NOMO-1 treated with DMSO at 0.1 percent for 48 hours (cell line): Measurements from ENCODE around the gene S100A6.
"Not testable (repeated sequence)": the region's sequence is repeated elsewhere in the genome, so short reads cannot be mapped to it uniquely, and the experiment has no call there.

Source experiments
- DNase-seq: peaks from one replicate; lab custom pipeline; 2025; ENCODE audit not compliant: unreplicated experiment; lab: John Stamatoyannopoulos, UW

The S100A6 gene

DNA sequence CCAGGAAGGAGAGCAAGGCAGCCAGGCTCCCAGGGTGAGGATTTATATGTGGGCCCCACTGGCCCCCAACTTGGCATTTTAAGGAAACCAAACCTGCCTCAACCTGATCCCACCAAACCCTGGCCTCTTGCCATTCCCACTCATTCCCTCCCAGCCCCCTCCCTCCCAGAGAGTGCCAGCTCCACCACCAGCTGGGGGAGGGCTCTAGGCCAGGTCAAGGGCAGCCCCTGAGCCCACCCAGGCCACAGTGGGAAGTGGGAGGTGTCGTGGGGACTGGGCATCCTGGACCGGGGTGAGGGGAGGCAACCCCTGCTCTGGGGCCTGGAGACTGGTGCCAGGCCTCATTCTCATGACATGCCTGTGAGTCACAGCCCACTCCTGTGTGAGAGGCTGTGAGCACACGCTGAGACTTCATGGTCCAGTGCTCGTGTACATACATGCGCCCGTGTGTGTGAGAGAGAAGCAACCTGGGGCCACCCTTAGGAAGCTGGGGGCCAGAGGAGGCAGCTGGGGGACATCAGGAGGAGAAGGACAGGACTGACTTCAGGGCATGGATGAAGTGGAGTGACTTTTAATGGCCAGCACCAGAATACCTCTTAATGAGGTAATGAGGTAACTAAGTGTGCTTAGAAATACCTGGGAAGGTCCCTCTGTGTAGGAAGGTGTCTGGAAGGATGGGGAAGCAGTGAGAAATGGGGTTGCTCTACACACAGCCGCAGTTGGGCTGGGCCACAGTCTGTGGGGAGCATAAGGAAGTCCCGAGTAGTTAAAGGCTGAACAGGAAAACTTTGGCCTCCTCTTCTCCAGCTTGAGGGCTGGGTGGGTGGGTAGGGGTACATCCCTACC is 30.0 kb upstream of the S100A6 start, which contains the start of gene S100A2:
S100A2 (minus strand) TSS at position 316 of the 846 bp plus-strand sequence. CDS start 1,967 bp downstream, outside the sequence.
- peak; percentile 48 for DNase-seq

DNA sequence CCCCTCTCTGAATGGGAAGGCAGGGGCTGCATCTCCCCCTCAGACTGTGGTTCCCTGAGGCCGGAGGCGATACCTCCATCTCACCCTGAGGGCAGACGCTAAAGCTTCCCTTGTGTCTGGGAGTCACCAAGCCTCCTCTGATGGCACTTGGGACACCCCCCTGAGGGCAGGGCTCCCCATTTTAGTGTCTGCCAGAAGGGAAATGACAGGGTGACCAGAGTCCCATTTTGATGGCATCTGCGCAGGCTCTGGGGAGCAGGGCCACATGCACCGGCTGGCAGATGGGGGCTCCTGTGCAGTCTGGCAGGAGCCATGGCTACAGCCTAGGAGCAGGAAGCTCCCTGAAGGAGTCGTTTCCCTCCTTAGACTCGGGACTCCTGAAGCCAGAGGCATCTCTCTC is 28.2 kb upstream of the S100A6 start:
- no peak for DNase-seq

DNA sequence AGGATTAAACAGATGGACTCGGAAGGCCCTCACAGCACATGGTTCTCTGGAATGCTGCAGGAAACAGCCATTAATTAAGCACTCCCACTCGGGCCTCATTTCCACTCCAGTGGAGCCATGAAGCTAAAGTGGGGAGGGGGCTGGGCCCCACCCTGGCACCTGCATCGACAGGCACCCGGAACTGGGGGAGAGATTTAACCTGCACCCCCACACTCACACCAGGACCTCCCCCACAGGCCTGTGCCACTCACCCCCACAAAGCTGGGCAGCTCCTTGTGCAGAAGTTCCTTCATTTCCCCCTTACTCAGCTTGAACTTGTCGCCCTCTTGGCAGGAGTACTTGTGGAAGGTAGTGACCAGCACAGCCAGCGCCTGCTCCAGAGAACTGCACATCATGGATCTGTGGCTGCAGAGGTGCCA is 27.7 kb upstream of the S100A6 start:
- DNase-seq = no peak

DNA sequence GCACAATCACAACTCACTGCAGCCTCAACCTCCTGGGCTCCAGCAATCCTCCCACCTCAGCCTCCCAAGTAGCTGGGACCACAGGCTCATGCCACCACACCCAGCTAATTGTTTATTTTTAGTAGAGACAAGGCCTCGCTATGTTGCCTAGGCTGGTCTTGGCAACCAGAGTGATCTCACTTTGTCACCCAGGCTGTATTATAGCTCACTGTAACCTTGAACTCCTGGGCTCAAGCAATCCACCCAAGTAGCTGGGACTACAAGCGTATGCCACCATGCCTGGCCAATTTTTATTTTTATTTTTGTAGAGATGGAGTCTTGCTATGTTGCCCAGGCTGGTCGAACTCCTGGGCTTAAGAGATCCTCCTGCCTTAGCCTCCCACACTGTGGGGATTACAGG is 26.2 kb upstream of the S100A6 start:
- DNase-seq = not testable (repeated sequence)

DNA sequence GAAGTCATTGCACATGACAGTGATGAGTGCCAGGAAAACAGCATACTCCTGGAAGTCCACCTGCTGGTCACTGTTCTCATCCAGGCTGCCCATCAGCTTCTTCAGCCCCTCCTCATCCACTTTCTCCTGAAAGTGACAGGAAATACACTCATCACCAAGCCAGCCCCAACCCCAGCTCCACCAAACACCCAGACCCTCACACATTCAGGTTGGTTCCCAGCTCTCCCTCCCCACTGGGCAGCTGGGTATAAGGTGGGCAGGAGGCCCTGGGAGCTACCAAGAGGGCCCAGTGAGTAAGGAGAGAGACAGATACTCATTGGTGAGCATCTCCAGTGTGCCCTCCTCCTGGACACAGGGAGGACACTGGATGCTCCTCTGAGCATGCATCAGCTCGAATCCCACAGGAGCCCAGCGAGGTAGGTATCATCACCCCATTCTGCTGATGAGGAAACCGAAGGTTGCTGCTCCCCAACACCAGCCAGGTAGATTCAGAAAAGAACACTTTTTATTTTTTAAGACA is 25.7 kb upstream of the S100A6 start:
- no peak for DNase-seq

DNA sequence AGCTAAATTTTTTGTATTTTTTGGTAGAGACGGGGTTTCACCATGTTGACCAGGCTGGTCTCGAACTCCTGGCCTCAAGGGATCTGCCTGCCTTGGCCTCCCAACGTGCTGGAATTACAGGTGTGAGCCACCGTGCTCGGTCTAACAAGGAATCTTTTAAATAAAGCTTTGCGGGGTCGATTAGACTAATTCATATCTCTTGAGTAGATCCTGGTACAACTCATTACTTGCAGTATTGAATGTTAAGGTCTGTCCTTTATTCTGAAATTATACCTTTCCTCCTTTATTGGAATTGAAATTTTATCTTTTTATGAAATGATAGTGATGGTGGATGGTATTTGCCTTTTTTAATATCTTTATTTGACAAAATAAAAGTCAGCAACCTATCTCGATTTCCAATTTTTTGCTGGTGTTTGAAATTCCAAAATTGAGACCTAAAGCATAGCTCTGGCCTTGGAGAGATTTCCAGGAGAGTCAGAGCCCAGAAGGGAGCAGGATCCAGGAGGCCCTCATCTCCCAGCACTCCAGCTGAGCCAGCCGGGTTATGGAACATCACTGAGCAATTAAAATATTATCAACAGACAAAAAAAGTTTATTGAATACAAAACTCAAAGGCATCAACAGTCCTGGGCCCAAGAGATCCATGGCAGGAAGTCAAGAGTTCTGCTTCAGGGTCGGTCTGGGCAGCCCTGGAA is 25.1 kb upstream of the S100A6 start:
- no peak for DNase-seq

DNA sequence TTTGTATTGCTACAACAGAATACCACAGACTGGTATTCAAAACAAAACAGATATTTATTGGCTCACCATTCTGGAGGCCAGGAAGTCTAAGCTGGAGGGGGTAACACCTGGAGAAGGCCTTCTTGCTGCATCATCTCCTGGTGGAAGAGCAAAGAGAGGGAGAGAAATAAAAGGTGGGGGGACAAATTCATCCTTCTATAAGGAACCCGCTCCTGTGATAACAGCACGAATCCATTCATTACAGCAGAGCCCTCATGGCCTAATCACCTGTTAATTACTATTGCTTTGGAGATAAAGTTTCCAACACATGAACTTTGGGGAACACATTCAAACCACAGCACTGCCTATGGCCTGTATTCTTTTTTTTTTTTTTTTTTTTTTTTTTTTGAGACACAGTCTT is 24.4 kb upstream of the S100A6 start:
- no peak for DNase-seq

DNA sequence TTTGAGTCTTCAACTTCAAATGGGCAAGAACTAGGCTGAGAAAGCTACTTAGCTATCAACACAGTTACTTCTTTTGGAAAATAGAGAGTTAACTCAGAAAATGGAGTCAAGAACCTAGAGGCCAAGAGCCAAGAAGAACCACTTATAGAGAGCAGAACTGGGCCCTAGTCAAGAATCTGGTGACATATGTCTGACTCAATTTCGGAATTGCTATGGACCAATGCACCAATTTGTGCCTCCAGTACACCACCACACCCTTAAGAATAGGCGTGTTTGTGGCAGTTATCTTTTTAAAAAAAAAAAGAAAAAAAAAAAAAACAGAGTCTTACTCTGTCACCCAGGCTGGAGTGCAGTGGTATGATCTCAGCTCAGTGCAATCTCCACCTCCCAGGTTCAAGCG is 22.1 kb upstream of the S100A6 start:
- DNase-seq = no peak

DNA sequence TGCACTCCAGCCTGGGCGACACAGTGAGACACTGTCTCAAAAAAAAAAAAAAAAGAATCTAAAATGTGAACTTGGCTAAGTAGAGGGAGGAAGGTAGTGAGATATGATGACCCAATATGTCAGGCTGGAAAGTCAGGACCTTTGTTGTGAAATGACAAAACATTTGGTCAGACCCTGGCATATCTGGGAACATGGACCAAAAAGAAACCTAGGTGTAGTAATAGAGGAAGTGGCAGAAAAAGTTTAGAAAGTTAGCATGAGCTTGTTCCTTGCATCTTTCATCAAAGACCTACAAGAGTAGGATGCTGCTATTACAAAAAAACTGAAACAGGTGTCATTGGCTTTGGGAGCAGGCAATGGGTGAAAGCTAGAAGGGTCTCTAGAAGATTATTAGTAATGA is 20.6 kb upstream of the S100A6 start:
- DNase-seq = peak; percentile 15

DNA sequence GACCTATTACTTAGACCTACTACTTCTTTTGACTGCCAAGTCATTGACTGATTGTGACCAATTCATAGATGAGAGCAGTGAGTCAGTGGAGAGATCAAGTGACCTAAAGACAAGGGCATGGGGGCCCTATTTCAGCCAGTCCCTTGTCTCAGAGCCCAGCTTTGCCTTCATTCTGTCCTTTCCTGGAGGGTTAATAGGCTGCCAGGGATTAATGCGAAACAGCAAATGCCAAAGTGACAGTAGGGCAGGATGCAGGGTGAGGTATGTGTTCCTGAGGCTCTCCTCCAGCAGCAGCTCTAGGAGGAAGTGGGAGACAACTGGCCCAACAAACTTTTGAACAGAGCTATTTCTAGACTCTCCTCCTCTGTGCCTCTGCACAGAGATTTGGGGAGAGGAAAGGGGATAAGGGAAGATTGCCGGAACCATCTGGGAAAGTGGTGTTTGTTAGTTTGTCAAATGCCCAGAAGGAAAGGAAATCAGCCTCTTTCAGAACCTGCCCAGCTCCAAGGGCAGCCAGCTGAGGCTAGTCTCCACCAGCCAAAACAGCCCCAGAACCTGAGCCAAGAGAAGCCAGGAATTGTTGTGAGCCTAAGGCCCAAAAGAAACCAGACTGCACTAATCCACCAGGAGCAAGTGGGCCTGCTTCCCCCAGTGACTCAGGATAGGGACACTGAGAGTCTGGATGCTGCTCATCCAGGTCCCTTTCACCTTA is 18.2 kb upstream of the S100A6 start:
- no peak for DNase-seq

DNA sequence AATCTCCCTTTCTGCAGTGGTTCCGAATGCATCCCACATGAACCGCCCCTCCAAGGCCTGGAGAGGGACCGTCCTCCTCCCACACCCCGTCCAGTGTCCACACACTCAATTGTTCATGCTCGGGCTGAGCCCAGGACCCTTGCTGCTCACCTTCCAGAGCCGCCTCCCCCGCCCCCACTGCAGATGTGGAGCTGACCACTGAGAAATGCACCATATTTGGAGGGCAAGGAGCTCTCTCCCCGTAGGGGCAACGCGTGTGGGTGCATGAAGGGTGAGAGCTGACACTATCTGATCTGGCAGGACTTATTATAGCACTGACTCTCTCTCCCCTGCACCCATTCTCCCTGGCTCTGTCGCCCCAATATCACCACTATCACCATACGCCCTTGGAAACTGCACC is 17.3 kb upstream of the S100A6 start:
- DNase-seq = no peak

DNA sequence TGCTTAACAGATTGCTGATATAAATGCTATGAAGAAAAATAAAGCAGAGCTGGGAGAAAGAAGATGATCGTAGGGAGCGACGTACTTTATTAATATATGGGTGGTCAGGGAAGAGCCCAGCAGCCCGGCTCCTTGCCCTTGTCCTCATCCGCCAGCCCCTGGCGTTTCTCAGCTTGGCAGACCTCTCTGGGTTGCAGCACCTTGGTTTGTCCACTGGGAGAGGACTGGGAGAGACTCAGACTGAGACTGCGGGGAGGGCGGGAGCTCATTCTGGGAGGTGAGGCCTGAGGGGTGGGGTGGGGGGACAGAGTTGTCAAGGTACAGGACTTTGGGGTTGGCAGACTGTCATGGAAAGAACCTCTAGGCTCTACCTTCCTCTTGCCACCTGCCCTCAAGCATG is 16.5 kb upstream of the S100A6 start:
- no peak for DNase-seq

DNA sequence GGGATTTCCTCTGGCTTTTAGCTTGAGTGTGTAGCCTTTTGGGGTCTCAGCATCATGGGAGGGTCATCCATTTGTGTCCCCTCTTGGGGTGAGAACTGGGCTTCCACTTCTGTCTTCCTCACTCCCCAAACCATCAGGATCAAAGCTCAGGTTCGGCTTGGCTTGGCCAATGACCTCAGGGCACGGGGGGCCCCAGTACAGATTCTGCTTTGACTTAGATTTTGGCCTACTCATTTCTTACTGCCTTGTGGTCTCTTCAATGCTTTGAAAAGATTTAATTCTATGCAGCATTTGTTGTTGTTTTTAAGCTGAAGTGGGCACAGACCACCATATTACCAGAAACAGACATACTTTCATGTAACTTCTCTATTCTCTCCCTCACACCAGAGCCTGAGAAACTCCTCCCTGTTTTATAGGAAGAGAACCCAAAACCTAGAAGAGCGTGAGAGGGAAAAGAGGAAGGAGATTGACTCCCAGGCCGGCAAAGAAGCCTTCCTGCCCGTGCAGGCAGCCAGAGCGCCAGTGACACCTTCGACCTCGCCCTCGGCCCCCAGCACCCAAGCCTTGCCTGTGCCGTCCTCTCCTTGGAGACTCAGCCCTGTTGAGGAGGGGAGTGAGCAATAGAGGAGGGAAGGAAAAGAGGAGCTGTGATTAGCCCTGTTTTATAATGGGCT is 15.2 kb upstream of the S100A6 start:
- DNase-seq = peak; percentile 86

DNA sequence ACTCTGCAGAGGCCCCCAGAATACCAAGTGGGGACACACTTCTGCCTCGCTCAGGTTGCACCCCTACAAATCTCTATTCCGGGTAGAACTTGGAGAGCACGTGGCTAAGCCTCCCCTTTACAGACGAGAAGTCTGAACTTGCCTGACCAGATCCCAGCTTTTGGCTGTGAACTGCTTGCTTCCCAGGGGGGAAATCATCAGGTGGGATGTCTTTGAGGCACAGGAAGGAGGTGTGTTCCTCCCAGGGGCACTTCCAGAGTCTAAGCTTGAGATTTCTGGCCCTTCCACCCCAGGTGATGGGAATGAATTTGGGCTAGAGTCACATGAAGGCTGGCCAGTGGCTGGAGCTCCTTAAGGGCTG is 14.6 kb upstream of the S100A6 start:
- DNase-seq = no peak

DNA sequence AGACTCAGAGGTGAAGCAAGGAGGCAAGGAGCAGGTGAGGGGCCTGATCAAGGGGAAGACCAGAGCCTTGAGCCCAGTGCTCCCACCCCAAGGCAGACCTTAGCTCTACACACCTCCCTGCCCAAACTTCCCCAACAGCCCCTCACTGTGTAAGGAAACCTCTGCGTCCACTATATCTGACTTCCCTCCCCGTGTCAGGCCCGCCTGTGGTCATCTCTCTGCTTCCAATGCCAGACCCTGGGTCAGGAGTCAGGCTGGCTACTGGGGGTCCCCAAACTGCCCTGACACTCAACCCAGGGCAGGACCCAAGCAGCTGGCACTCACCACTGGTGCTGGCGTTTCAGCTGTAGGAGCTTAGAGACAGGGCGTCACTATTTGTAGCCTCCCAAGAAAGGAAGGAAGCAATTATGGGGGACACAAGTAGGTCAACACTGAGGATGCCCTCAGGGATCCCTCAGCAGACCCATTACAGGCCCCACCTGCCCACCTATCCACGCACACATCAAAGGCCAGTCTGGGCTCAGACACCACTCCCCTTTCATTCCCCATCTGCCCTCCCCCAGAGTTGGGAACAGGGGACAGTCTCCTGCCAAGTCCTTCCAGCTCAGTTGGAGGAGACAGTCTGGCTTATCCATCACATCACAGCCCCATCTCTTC is 14.1 kb upstream of the S100A6 start:
- no peak for DNase-seq

DNA sequence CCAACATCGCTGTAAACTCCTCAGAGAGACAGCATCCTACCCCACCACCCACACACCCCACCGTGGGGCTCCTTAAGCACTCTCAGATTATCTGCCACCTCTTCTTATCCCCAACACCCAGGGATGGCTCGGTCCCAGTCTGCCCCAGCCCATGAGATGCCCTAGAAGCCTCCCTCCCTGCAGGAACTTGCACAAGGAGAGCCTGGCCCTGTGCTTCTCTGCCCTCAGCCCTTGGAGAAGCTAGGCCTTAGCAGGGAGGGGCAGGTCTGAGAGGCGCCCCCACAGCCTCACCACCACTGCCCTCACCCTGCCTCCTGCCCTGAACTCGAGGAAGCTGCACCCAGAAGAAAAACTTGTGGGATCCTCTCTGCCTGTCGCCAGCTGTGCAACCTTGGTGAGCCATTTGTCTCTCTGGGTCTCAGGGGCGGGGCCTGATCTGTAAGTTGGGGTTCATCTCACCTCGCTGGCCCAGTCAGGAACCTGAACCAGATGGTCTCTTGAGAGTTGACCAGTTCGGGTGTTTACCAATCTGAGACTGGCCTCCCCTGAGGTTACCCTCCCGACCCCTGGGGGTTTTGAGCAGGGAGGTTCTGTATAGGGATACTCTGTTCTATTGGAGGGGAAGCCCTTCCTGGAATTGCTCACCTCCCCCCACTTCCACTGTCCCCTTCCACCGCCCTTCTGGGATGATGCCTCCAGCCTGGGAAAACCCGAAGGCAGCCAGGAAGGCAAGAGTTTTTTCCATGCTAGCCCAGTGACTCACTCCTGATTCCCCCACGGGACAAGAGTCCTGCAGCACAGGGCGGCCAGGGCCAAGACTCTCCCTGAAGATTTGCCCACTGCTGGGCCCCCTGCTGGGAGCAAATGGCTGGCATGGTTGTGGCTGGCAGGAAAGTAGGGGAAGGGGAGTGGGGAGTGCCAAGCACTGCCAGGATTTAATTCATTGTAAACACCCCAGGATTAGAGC is 13.2 kb upstream of the S100A6 start, which contains the start of gene S100A3:
S100A3 (minus strand) TSS at position 537 of the 967 bp plus-strand sequence. CDS start 773 bp downstream, outside the sequence.
- no peak for DNase-seq

DNA sequence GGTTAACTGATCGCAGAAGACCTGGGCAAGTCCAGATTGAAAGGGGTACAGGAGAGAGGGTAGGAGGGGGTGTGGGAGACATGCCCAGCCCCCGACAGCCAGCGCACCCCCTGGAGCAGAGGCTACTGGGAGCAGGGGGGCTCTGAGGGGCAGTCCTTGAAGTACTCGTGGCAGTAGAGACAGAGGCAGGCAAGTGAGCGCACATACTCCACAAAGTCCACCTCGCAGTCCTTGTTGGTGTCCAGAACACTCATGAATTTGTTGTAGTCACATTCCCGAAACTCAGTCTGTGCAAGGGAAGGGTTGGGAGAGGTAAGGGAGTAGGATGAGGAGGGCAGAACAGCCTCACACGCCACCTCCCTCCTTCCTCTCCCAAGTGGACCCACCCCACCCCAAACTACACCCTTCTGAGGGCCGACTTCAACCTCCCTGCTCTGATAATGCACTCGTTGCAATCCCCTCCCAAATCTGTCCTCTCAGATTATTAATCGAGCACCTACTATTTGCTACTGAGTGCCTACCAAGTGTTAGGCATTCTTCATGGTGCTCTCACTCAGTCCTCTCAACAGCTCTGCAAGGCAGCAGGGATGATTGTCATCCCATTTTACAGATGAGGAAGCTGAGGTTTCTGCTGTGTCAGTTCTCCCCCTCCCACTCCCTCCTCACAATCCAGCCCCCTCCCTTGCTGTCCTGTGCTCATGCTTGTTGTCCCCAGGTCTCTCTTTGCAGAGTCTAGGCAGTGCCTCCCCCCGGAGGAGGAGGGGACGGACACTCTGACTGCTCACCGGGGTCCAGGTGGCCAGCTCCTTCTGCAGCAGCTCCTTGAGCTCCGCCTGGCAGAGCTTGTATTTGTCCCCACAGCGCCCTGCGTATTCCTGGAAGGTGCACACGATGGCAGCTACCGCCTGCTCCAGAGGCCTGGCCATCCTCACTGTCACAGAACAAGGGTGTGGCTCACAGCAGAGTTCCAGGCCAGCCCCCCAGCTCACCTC is 12.1 kb upstream of the S100A6 start:
- DNase-seq = no peak
